NK-92 (cell line): ENCODE measurements around the gene DAO.

Experiments used
- DNase-seq: peaks from one replicate; lab custom pipeline; 2025; ENCODE audit not compliant: unreplicated experiment; lab: John Stamatoyannopoulos, UW

DAO gene

GRCh38 chr12:108875280-108875679 lies 4.6 kb upstream of the DAO start:
- no peak for DNase-seq

- DNase-seq = no peak
Measured at GRCh38 chr12:108875682-108876361, 4.1 kb upstream of the DAO start.

- no peak for DNase-seq
Measured at GRCh38 chr12:108876550-108876949, 3.3 kb upstream of the DAO start.

- DNase-seq = no peak
Measured at GRCh38 chr12:108881953-108882352, 2.1 kb downstream of the DAO start.

- no peak for DNase-seq
Measured at GRCh38 chr12:108884116-108885012, 4.5 kb downstream of the DAO start.

GRCh38 chr12:108886873-108887629 lies 7.2 kb downstream of the DAO start:
- DNase-seq = no peak

- no peak for DNase-seq
Measured at GRCh38 chr12:108888031-108888430, 8.1 kb downstream of the DAO start.

GRCh38 chr12:108890208-108890607 lies 10.3 kb downstream of the DAO start:
- no peak for DNase-seq

GRCh38 chr12:108895220-108895802 lies 15.4 kb downstream of the DAO start:
- DNase-seq = no peak

GRCh38 chr12:108896336-108896735 lies 16.4 kb downstream of the DAO start:
- no peak for DNase-seq

- DNase-seq = no peak
Measured at GRCh38 chr12:108896817-108897216, 16.9 kb downstream of the DAO start.

GRCh38 chr12:108899145-108899544 lies 19.3 kb downstream of the DAO start:
- no peak for DNase-seq

GRCh38 chr12:108905725-108906124 lies 25.8 kb downstream of the DAO start:
- DNase-seq = no peak

- DNase-seq = no peak
Measured at GRCh38 chr12:108906971-108907370, 27.1 kb downstream of the DAO start.

GRCh38 chr12:108907839-108908351 lies 28.0 kb downstream of the DAO start:
- DNase-seq = no peak

GRCh38 chr12:108910336-108910735 lies 30.4 kb downstream of the DAO start:
- no peak for DNase-seq

GRCh38 chr12:108911915-108912314 lies 32.0 kb downstream of the DAO start:
- no peak for DNase-seq

GRCh38 chr12:108912361-108912760 lies 32.5 kb downstream of the DAO start:
- DNase-seq = no peak

GRCh38 chr12:108914121-108914531 lies 34.2 kb downstream of the DAO start:
- DNase-seq = no peak

- DNase-seq = no peak
Measured at GRCh38 chr12:108915632-108916133, 35.8 kb downstream of the DAO start.

GRCh38 chr12:108916336-108916735 lies 36.4 kb downstream of the DAO start:
- DNase-seq = no peak
